GM12878 (cell line): ENCODE measurements around the gene EFNA4. TPM values are rescaled to one million over a fixed set of nuclear protein-coding genes. Genes with fewer than 3 reads are reported as not detected.

Experiments
- ATAC-seq: fragments of 200-7000 bp; cut with Tn5 transposase; 3 replicates; pipeline ENCODE4 v1.9.1; 2020; ENCODE audit warnings: mild to moderate bottlenecking, moderate library complexity
- BruUV-seq: library from RNA; stranded (reverse); fragments of 400-500 nt; replicated peaks from 2 replicates; lab custom pipeline; 2021; lab: Mats Ljungman, UMichigan
- CTCF ChIA-PET: fragments of 300-600 bp; sonication (Branson Sonifier 250); formaldehyde crosslinking; extraction: SDS; loops from one replicate; lab custom pipeline; 2021; ENCODE audit warnings: inconsistent platforms; lab: Yijun Ruan, JAX
- POLR2A ChIA-PET: fragments of 350-600 bp; formaldehyde crosslinking; extraction: SDS; loops from one replicate; lab custom pipeline; 2021; ENCODE audit warnings: inconsistent platforms; lab: Charles Lee
- RAD21 ChIA-PET: fragments of 300-600 bp; sonication (Branson Sonifier 250); formaldehyde crosslinking; loops from one replicate; lab custom pipeline; 2023; ENCODE audit warnings: antibody characterized with exemption; ENCODE audit not compliant: unreplicated experiment; lab: Charles Lee
- SMC1A ChIA-PET: fragments of 300-600 bp; sonication (Branson Sonifier 250); formaldehyde crosslinking; loops from one replicate; lab custom pipeline; 2023; ENCODE audit not compliant: unreplicated experiment, uncharacterized antibody; lab: Charles Lee
- DNase-seq: peaks from one replicate; pipeline ENCODE4 v3.0.0-alpha.2; 2011; ENCODE audit warnings: low read depth, low spot score
- FAIRE-seq: peaks from 3 replicates; lab custom pipeline; 2011; peaks lifted over from hg19 to GRCh38; lab: Jason Lieb, UNC
- H2AFZ ChIP-seq: 2 replicates; pipeline ENCODE4 v1.6.0; 2011; ENCODE audit warnings: low read depth, low read length, control low read depth; ENCODE audit not compliant: control insufficient read depth
- H3K27ac ChIP-seq: 2 replicates; pipeline ENCODE4 v1.5.1; 2011; ENCODE audit warnings: control low read depth; ENCODE audit not compliant: control insufficient read depth, insufficient read depth
- H3K27me3 ChIP-seq, 2 experiments: replicated peaks in 1 of 2; 2 replicates each; pipeline versions ENCODE4 v1.6.0 to v1.6.1; 2011; ENCODE audit warnings: low read length in 1 of 2; ENCODE audit not compliant: control insufficient read depth in 2 of 2, insufficient read depth in 2 of 2
- H3K36me3 ChIP-seq, 2 experiments: 2 replicates each; pipeline ENCODE4 v1.5.1; 2011; ENCODE audit warnings: low read length in 1 of 2; ENCODE audit not compliant: control insufficient read depth in 2 of 2, insufficient read depth in 2 of 2
- H3K4me1 ChIP-seq: 2 replicates; pipeline ENCODE4 v1.6.1; 2011; ENCODE audit warnings: mild to moderate bottlenecking, low read length, moderate library complexity, mixed read lengths; ENCODE audit not compliant: control insufficient read depth, insufficient read depth
- H3K4me2 ChIP-seq: 2 replicates; pipeline ENCODE4 v1.6.0; 2011; ENCODE audit warnings: control low read depth; ENCODE audit not compliant: control insufficient read depth, insufficient read depth
- H3K4me3 ChIP-seq: fragments of 200-600 bp; sonication (generic); 2 replicates; pipeline ENCODE4 v1.5.1; 2016
- H3K79me2 ChIP-seq: 2 replicates; pipeline ENCODE4 v1.6.0; 2011; ENCODE audit warnings: low read length; ENCODE audit not compliant: control insufficient read depth, insufficient read depth
- H3K9ac ChIP-seq: 2 replicates; pipeline ENCODE4 v1.8.0; 2011; ENCODE audit warnings: low read length, control low read depth, mixed read lengths; ENCODE audit not compliant: control insufficient read depth, insufficient read depth
- H3K9me3 ChIP-seq: replicated peaks from 3 replicates; pipeline ENCODE4 v1.5.1; 2011; ENCODE audit warnings: mild to moderate bottlenecking, low read length; ENCODE audit not compliant: control insufficient read depth, insufficient read depth
- H4K20me1 ChIP-seq: 2 replicates; pipeline ENCODE4 v1.6.0; 2011; ENCODE audit not compliant: control insufficient read depth, insufficient read depth
- CBX5 ChIP-seq: sonication (generic); IDR thresholded peaks from 2 replicates; pipeline ENCODE4 v1.6.1; 2016; ENCODE audit warnings: low read depth, moderate library complexity, mild to moderate bottlenecking, inconsistent platforms
- CHD4 ChIP-seq: fragments of 200-600 bp; sonication (generic); IDR thresholded peaks from 2 replicates; pipeline ENCODE4 v1.6.1; 2016; ENCODE audit warnings: mild to moderate bottlenecking
- CREM ChIP-seq: IDR thresholded peaks from 2 replicates; pipeline ENCODE4 v1.6.1; 2014; ENCODE audit warnings: antibody characterized with exemption, low read depth
- EZH2 ChIP-seq: IDR thresholded peaks from 2 replicates; pipeline ENCODE4 v1.6.1; 2012; ENCODE audit warnings: low read depth, mild to moderate bottlenecking, control low read depth, inconsistent platforms, low read length, borderline replicate concordance; ENCODE audit not compliant: control insufficient read depth
- FOXK2 ChIP-seq: fragments of 450-650 bp; IDR thresholded peaks from 2 replicates; pipeline ENCODE4 v1.6.1; 2017; ENCODE audit warnings: mild to moderate bottlenecking, moderate library complexity
- GATAD2B ChIP-seq: fragments of 450-650 bp; conservative IDR thresholded peaks from 2 replicates; pipeline ENCODE4 v1.6.1; 2017; ENCODE audit warnings: low read depth, mild to moderate bottlenecking, moderate library complexity
- HCFC1 ChIP-seq: fragments of 150-350 bp; IDR thresholded peaks from 2 replicates; pipeline ENCODE4 v1.6.1; 2014; ENCODE audit warnings: low read length
- LARP7 ChIP-seq: fragments of 450-650 bp; IDR thresholded peaks from 2 replicates; pipeline ENCODE4 v1.6.1; 2017; ENCODE audit warnings: mild to moderate bottlenecking
- MTA2 ChIP-seq: fragments of 450-650 bp; IDR thresholded peaks from 2 replicates; pipeline ENCODE4 v1.6.1; 2016; ENCODE audit warnings: low read depth, mild to moderate bottlenecking, moderate library complexity
- NBN ChIP-seq: fragments of 450-650 bp; IDR thresholded peaks from 2 replicates; pipeline ENCODE4 v1.6.1; 2016
- NFYA ChIP-seq: IDR thresholded peaks from 2 replicates; pipeline ENCODE4 v1.6.1; 2011; ENCODE audit warnings: low read depth, mild to moderate bottlenecking, low read length, improper control_type of control experiment, borderline replicate concordance
- NR2F1 ChIP-seq: fragments of 450-650 bp; conservative IDR thresholded peaks from 2 replicates; pipeline ENCODE4 v1.6.1; 2017; ENCODE audit warnings: mild to moderate bottlenecking
- NRF1 ChIP-seq: conservative IDR thresholded peaks from 2 replicates; pipeline ENCODE4 v1.6.1; 2011; ENCODE audit warnings: mild to moderate bottlenecking, low read depth, low read length, improper control_type of control experiment
- POU2F2 ChIP-seq: IDR thresholded peaks from 3 replicates; pipeline ENCODE4 v1.6.1; 2011; ENCODE audit warnings: low read depth, mild to moderate bottlenecking, low read length, borderline replicate concordance
- RCOR1 ChIP-seq: conservative IDR thresholded peaks from 2 replicates; pipeline ENCODE4 v1.6.1; 2012; ENCODE audit warnings: low read depth, low read length, improper control_type of control experiment
- SMARCA5 ChIP-seq: fragments of 450-650 bp; IDR thresholded peaks from 2 replicates; pipeline ENCODE4 v1.6.1; 2017; ENCODE audit warnings: mild to moderate bottlenecking
- TCF3 ChIP-seq: IDR thresholded peaks from 2 replicates; pipeline ENCODE4 v1.6.1; 2012; ENCODE audit warnings: low read depth, mild to moderate bottlenecking, low read length, borderline replicate concordance; ENCODE audit not compliant: insufficient read depth
- ZBTB11 ChIP-seq: fragments of 450-650 bp; formaldehyde crosslinking; IDR thresholded peaks from 2 replicates; pipeline ENCODE4 v1.5.0; 2022; ENCODE audit warnings: mild to moderate bottlenecking, missing genetic modification characterization
- WGBS: methylation state at CpG from one replicate; pipeline ENCODE4 v1.1.6; 2016; ENCODE audit warnings: low lambda C conversion rate; ENCODE audit not compliant: insufficient replicate concordance, insufficient coverage; ENCODE audit errors: missing lambda C conversion rate; 5-methylcytosine and 5-hydroxymethylcytosine counted together
- in situ Hi-C: fragments of 300-500 bp; cut with MboI; formaldehyde crosslinking; loops from 9 replicates; pipeline ENCODE4 v1.14.3; 2018; ENCODE audit warnings: mixed read lengths
- intact Hi-C: fragments of 100-400 bp; cut with micrococcal nuclease; formaldehyde crosslinking; loops from one replicate; pipeline ENCODE4 v1.14.2; 2022; ENCODE audit not compliant: unreplicated experiment
- polyA plus RNA-seq, 11 experiments: library from polyadenylated mRNA; depleted of rRNA in 4 of 11; unstranded in 6 of 11; stranded (reverse) in 5 of 11; fragments of >200 nt; fragmentation: Nextera tagmentation in 4 of 11; fragmentation: Illumina TruSeq in 1 of 11; extraction: Ambion mirVana in 4 of 11; extraction: Trizol in 1 of 11; gene quantifications; 1 replicate in 1 of 11; 2 replicates in 10 of 11; pipeline versions ENCODE4 v1.2.1 to v1.2.3, GENCODE V29; 2011 to 2016; ENCODE audit warnings: inconsistent platforms in 2 of 11, missing spikeins in 2 of 11, low read depth in 1 of 11
- total RNA-seq, 4 experiments: library from RNA; depleted of rRNA in 3 of 4; stranded (reverse); fragments of >200 nt in 3 of 4; fragmentation: Illumina TruSeq in 1 of 4; extraction: Trizol in 1 of 4; gene quantifications; 2 replicates each; pipeline versions ENCODE4 v1.2.1 to v1.2.3, GENCODE V29; 2013 to 2021
- TF ChIP-seq, protein P1 (sequence below): fragments of 450-650 bp; formaldehyde crosslinking; IDR thresholded peaks from 2 replicates; pipeline ENCODE4 v1.4.0; 2022; ENCODE audit warnings: mild to moderate bottlenecking, moderate library complexity

The EFNA4 gene
- total and polyA plus RNA-seq, 10 of the 15 experiments (the other 5 are each of a cell fraction or from before 2014, with no cell fraction given), result 0.52 to 14.1 (median 4.8) TPM

DNA sequence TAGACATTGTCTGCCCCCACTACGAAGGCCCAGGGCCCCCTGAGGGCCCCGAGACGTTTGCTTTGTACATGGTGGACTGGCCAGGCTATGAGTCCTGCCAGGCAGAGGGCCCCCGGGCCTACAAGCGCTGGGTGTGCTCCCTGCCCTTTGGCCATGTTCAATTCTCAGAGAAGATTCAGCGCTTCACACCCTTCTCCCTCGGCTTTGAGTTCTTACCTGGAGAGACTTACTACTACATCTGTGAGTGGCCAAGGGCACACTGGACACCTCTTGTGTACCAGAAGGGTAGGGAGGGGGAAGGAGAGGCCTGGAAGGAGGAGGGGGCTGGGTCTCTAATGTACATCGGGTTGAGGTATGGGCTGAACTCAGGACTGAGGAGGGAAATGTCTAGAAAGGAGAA lies 3.2 kb downstream of the EFNA4 start:
- Histone ChIP-seq H3K79me2 (no peaks in the 10 kb centered on the region), H3K36me3 (no peaks in the 10 kb centered on the region; a peak in 2 of 4 replicates), H3K4me1 (peaks cover 23% of the 10 kb centered on the region), H4K20me1 (no peaks in the 10 kb centered on the region), H2AFZ (no peak overlapping the region), H3K4me3 (no peak overlapping the region), H3K4me2 (no peak overlapping the region), H3K9ac (no peak overlapping the region), H3K9me3 (no peaks in the 10 kb centered on the region), H3K27me3 (no peaks in the 10 kb centered on the region), H3K27ac (no peak overlapping the region)
- DNase-seq (no peak), ATAC-seq (no peak), FAIRE-seq (no peak)
- ChIA-PET SMC1A (interaction anchor here (1.8 kb wide), 1 partner anchor 18 kb away, joined by 4 read pairs; no protein-coding TSS in a partner anchor), RAD21 (interaction anchor here (4.7 kb wide), 1 partner anchor 18 kb away, joined by 63 read pairs; no protein-coding TSS in a partner anchor), POLR2A (interaction anchor here (0.5 to 2.2 kb wide), 4 partner anchors 9 to 1504 kb away, joined by 3 to 7 read pairs (median 4); no protein-coding TSS in a partner anchor), CTCF (interaction anchor here (1.1 to 15.5 kb wide), 2 partner anchors 16 to 18 kb away, joined by 3 to 195 read pairs; partner anchors contain the start of gene ADAM15)
- no TSS peak for BruUV-seq
- intact Hi-C loops, result no loop called here
- no peak for TF ChIP-seq EZH2
- TF ChIP-seq CBX5, result no peak
- TF ChIP-seq CHD4, result no peak
- TF ChIP-seq FOXK2, result no peak
- no peak for TF ChIP-seq NFYA
- no peak for TF ChIP-seq NBN
- TF ChIP-seq CREM, result no peak
- TF ChIP-seq, protein P1, sequence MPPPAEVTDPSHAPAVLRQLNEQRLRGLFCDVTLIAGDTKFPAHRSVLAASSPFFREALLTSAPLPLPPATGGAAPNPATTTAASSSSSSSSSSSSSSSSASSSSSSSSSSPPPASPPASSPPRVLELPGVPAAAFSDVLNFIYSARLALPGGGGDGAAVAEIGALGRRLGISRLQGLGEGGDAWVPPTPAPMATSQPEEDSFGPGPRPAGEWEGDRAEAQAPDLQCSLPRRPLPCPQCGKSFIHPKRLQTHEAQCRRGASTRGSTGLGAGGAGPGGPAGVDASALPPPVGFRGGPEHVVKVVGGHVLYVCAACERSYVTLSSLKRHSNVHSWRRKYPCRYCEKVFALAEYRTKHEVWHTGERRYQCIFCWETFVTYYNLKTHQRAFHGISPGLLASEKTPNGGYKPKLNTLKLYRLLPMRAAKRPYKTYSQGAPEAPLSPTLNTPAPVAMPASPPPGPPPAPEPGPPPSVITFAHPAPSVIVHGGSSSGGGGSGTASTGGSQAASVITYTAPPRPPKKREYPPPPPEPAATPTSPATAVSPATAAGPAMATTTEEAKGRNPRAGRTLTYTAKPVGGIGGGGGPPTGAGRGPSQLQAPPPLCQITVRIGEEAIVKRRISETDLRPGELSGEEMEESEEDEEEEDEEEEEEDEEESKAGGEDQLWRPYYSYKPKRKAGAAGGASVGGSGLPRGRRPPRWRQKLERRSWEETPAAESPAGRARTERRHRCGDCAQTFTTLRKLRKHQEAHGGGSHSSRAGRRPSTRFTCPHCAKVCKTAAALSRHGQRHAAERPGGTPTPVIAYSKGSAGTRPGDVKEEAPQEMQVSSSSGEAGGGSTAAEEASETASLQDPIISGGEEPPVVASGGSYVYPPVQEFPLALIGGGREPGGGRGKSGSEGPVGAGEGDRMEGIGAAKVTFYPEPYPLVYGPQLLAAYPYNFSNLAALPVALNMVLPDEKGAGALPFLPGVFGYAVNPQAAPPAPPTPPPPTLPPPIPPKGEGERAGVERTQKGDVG (CRISPR knock-in tag), result no peak
- no peak for TF ChIP-seq MTA2
- no peak for TF ChIP-seq SMARCA5
- no peak for TF ChIP-seq TCF3
- no peak for TF ChIP-seq LARP7
- TF ChIP-seq RCOR1, result no peak
- no peak for TF ChIP-seq NRF1
- no peak for TF ChIP-seq POU2F2
- TF ChIP-seq HCFC1, result no peak
- TF ChIP-seq GATAD2B, result no peak
- no peak for TF ChIP-seq ZBTB11 (CRISPR knock-in tag)
- no peak for TF ChIP-seq NR2F1
- WGBS, result 78% methylated on average over 8 of the region's 8 CpGs
- in situ Hi-C loops, result no loop called here
